ENCODE results near the gene MBNL1. TPM values are rescaled to one million over a fixed set of nuclear protein-coding genes. Genes with fewer than 3 reads are reported as not detected.

The MBNL1 gene
- polyA plus RNA-seq, 1 donor (not counting 4 experiments of a cell fraction or from before 2014, with no cell fraction given): 58.3 TPM

DNA sequence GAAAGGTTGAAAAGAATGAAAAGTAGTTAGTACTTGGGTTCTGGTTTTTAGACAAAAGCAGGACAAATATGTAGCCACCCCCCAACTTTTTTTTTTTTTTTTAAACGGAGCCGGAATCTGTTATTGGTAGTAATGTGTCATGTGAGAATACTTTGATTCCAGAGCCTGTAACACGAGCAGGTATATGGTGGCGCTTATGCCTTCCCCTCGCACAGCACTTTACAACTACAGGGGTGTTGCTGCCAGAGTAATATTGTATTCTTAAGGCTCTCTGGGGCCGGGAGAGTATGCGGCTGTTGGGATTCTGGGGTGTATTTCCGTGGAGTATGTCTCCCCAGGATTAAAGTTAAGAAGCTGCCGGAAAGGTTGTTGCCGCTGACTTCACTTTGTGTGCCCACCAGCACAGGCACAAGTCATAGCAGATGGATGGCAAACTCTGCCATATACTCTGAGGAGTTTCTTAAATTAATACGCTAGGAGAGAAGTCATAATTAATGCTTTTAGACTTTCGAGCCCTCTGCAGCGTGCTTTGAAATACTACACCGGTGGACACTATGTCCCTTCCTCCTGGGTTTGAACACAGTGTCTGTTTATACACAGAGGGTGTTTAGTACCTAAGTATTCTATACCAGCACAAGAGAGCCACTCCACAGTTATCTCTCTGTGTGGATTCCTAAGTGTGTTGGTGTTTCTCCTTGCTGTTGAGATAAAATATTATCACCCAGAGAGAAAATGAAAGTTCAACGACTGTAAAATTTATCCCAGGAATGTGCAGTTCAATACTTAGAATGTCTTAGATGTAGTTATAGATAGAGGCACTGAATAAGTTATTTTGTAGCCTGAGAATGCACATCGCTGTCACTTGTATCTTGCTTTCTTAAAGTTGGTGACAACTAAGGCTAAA is 1.4 kb downstream of the MBNL1 start:
- Histone ChIP-seq H3K36me3 (ENCODE audit: control insufficient read depth in 2 of 2, extremely low read depth in 1 of 2, insufficient read depth in 2 of 2, low read length in 2 of 2) (no peaks in the 10 kb centered on the region), H3K79me2 (ENCODE audit: control insufficient read depth, insufficient read depth, low read length) (peaks cover 60% of the 10 kb centered on the region), H3K9me3 (ENCODE audit: control insufficient read depth, low read depth, low read length) (no peaks in the 10 kb centered on the region), H3K9me1 (ENCODE audit: control insufficient read depth, extremely low read depth, insufficient read depth, low read length) (no peaks in the 10 kb centered on the region), H2AFZ (ENCODE audit: control insufficient read depth, low read length) (peak overlapping the region; percentile 71), H3K27ac (ENCODE audit: control insufficient read depth, insufficient read depth, low read length) (peak overlapping the region; percentile 85), H4K20me1 (ENCODE audit: control insufficient read depth, extremely low read depth, insufficient read depth, low read length) (no peaks in the 10 kb centered on the region), H3K27me3 (ENCODE audit: control insufficient read depth, extremely low read depth, insufficient read depth, low read length) (no peaks in the 10 kb centered on the region), H3K4me3 (ENCODE audit: control insufficient read depth in 2 of 3, extremely low read depth in 1 of 3, insufficient read depth in 2 of 3, low read depth in 1 of 3, low read length in 3 of 3) (peak overlapping the region; percentile 71 to 90 (median 89)), H3K4me1 (ENCODE audit: control insufficient read depth, extremely low read depth, insufficient read depth, low read length) (peaks cover 42% of the 10 kb centered on the region), H3K4me2 (ENCODE audit: control insufficient read depth, extremely low read depth, insufficient read depth, low read depth, low read length) (peak overlapping the region; percentile 90), H3K9ac (ENCODE audit: control insufficient read depth, extremely low read depth, insufficient read depth, low read length) (peak overlapping the region; percentile 87)
- FAIRE-seq (no peak), DNase-seq (ENCODE audit: low read depth, low spot score) (no peak)
- TF ChIP-seq, protein P1, sequence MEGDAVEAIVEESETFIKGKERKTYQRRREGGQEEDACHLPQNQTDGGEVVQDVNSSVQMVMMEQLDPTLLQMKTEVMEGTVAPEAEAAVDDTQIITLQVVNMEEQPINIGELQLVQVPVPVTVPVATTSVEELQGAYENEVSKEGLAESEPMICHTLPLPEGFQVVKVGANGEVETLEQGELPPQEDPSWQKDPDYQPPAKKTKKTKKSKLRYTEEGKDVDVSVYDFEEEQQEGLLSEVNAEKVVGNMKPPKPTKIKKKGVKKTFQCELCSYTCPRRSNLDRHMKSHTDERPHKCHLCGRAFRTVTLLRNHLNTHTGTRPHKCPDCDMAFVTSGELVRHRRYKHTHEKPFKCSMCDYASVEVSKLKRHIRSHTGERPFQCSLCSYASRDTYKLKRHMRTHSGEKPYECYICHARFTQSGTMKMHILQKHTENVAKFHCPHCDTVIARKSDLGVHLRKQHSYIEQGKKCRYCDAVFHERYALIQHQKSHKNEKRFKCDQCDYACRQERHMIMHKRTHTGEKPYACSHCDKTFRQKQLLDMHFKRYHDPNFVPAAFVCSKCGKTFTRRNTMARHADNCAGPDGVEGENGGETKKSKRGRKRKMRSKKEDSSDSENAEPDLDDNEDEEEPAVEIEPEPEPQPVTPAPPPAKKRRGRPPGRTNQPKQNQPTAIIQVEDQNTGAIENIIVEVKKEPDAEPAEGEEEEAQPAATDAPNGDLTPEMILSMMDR (optimal IDR thresholded peaks at IDR 0.05 in 1 of 3, IDR thresholded peaks at IDR 0.05 in 1 of 3, conservative IDR thresholded peaks at IDR 0.05 in 1 of 3; ENCODE audit: extremely low read depth in 1 of 3, insufficient read depth in 2 of 3, low read length in 3 of 3): no peak
- TF ChIP-seq EZH2 (IDR thresholded peaks at IDR 0.05; ENCODE audit: low read length): no peak
- dilution Hi-C loops (cut with MboI; ENCODE audit: extremely low pct_ligation_motif_present, low sequenced_read_pairs): no loop called here

DNA sequence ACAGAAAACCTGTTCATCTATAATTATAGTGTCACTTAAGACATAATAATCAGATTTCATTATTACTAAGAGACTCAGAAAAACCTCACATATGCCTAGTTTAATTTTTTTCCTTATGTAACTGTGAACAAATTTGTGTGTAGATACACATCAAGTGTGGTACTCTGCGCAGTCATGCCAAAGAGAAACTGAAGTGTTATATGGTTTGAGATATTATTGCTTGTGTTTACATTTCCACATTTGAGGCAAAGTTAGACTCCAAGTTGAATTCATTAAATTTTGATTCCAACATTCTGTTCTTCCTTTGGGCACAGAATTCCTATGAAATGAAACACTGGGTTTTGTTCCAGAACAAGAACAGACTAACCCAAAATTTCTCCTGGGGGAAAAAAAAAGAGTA is 2.2 kb downstream of the MBNL1 start:
- peaks cover 43% of the 10 kb centered on the region for H3K4me1 ChIP-seq (ENCODE audit: control insufficient read depth, extremely low read depth, insufficient read depth, low read length)
- no peaks in the 10 kb centered on the region for H4K20me1 ChIP-seq (ENCODE audit: control insufficient read depth, extremely low read depth, insufficient read depth, low read length)
- H3K4me2 ChIP-seq (ENCODE audit: control insufficient read depth, extremely low read depth, insufficient read depth, low read depth, low read length): peak overlapping the region; percentile 90
- peaks cover 69% of the 10 kb centered on the region for H3K79me2 ChIP-seq (ENCODE audit: control insufficient read depth, insufficient read depth, low read length)
- no peaks in the 10 kb centered on the region for H3K9me3 ChIP-seq (ENCODE audit: control insufficient read depth, low read depth, low read length)
- FAIRE-seq: no peak
- H3K9ac ChIP-seq (ENCODE audit: control insufficient read depth, extremely low read depth, insufficient read depth, low read length): peak overlapping the region; percentile 87
- DNase-seq (ENCODE audit: low read depth, low spot score): no peak
- H2AFZ ChIP-seq (ENCODE audit: control insufficient read depth, low read length): no peak overlapping the region
- no peaks in the 10 kb centered on the region for H3K27me3 ChIP-seq (ENCODE audit: control insufficient read depth, extremely low read depth, insufficient read depth, low read length)
- H3K9me1 ChIP-seq (ENCODE audit: control insufficient read depth, extremely low read depth, insufficient read depth, low read length): no peaks in the 10 kb centered on the region
- TF ChIP-seq EZH2 (IDR thresholded peaks at IDR 0.05; ENCODE audit: low read length): no peak
- TF ChIP-seq, protein P1 (optimal IDR thresholded peaks at IDR 0.05 in 1 of 3, IDR thresholded peaks at IDR 0.05 in 1 of 3, conservative IDR thresholded peaks at IDR 0.05 in 1 of 3; ENCODE audit: extremely low read depth in 1 of 3, insufficient read depth in 2 of 3, low read length in 3 of 3): no peak
- no peaks in the 10 kb centered on the region for H3K36me3 ChIP-seq (ENCODE audit: control insufficient read depth in 2 of 2, extremely low read depth in 1 of 2, insufficient read depth in 2 of 2, low read length in 2 of 2)
- peak overlapping the region; percentile 71 to 90 (median 89) for H3K4me3 ChIP-seq (ENCODE audit: control insufficient read depth in 2 of 3, extremely low read depth in 1 of 3, insufficient read depth in 2 of 3, low read depth in 1 of 3, low read length in 3 of 3)
- dilution Hi-C loops (cut with MboI; ENCODE audit: extremely low pct_ligation_motif_present, low sequenced_read_pairs): no loop called here
- peak overlapping the region; percentile 85 for H3K27ac ChIP-seq (ENCODE audit: control insufficient read depth, insufficient read depth, low read length)
